Activated CD8-positive, alpha-beta T cell treated with anti-CD3 and anti-CD28 coated beads, Interleukin-2, amount 10 ng/mL, durations not matched to agents 7 days and 5 days (primary cell): ENCODE measurements around the gene RNASE1. TPM values are rescaled to one million over a fixed set of nuclear protein-coding genes. Genes with fewer than 3 reads are reported as not detected.
"Not testable (repeated sequence)": the region's sequence is repeated elsewhere in the genome, so short reads cannot be mapped to it uniquely, and the experiment has no call there.

ENCODE experiments used
- ATAC-seq: fragments of 150-1000 bp; cut with Tn5 transposase; one replicate; pipeline ENCODE4 v1.10.0; 2021; ENCODE audit warnings: moderate library complexity
- CTCF ChIA-PET: fragments of 350-600 bp; sonication (Branson Sonifier 250); formaldehyde crosslinking; loops from one replicate; lab custom pipeline; 2021; ENCODE audit warnings: antibody characterized with exemption; lab: Charles Lee
- POLR2A ChIA-PET: fragments of 350-600 bp; sonication (Branson Sonifier 250); formaldehyde crosslinking; loops from one replicate; lab custom pipeline; 2021; ENCODE audit warnings: antibody characterized with exemption; lab: Charles Lee
- DNase-seq: peaks from one replicate; pipeline ENCODE4 v3.0.0-alpha.2; 2020
- H3K27ac Mint-ChIP-seq: one replicate; pipeline ENCODE4 v1.8.0; 2021; ENCODE audit warnings: mild to moderate bottlenecking, mixed read lengths
- H3K27me3 Mint-ChIP-seq: one replicate; pipeline ENCODE4 v1.8.0; 2021; ENCODE audit warnings: low read depth, mixed read lengths
- H3K36me3 Mint-ChIP-seq: one replicate; pipeline ENCODE4 v1.8.0; 2021; ENCODE audit warnings: low read depth, mixed read lengths
- H3K4me1 Mint-ChIP-seq: one replicate; pipeline ENCODE4 v1.8.0; 2021; ENCODE audit warnings: low read depth, mixed read lengths
- H3K4me3 Mint-ChIP-seq: one replicate; pipeline ENCODE4 v1.8.0; 2021; ENCODE audit warnings: mild to moderate bottlenecking, mixed read lengths
- H3K9me3 Mint-ChIP-seq: one replicate; pipeline ENCODE4 v1.8.0; 2022; ENCODE audit warnings: mixed read lengths; ENCODE audit not compliant: insufficient read depth
- total RNA-seq, 2 experiments: library from RNA; stranded (reverse); gene quantifications; one replicate each; pipeline ENCODE4 v1.2.3, GENCODE V29; 2021

The RNASE1 gene
- total RNA-seq, 2 experiments from 2014 or later, result not detected

DNA sequence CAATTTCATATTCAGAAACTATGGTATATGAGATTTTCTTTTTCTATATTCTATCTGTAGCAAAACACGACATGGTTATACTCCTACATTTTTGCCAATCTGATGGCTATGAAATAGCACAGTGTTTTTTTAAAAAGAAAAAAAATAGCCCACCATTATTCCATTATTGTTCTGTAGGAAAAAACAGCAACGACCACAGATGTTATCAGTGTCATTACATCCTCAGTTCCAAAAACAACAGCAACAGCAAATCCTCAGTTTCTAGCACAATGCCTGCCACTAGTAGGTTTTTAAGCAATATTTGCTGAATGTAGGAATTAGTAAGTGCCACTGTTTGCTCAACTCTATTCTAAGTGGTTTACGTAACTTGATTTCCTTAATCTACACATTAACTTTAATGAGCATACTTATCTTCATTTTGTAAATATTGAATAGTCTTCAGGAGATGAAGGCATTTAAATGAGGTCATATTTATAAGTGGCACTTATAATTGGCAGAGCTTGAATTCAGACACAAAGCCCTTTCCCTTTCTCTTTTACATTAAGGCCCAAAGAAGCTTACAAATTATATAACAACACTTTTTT, 13.3 kb downstream of the RNASE1 start:
- no peak for ATAC-seq
- Mint-ChIP-seq H3K4me3 (no peak overlapping the region), H3K9me3 (no peaks in the 10 kb centered on the region), H3K36me3 (no peaks in the 10 kb centered on the region), H3K27ac (no peak overlapping the region), H3K4me1 (no peaks in the 10 kb centered on the region), H3K27me3 (no peaks in the 10 kb centered on the region)
- DNase-seq, result no peak
- ChIA-PET POLR2A (no interaction called here), CTCF (no interaction called here)

DNA sequence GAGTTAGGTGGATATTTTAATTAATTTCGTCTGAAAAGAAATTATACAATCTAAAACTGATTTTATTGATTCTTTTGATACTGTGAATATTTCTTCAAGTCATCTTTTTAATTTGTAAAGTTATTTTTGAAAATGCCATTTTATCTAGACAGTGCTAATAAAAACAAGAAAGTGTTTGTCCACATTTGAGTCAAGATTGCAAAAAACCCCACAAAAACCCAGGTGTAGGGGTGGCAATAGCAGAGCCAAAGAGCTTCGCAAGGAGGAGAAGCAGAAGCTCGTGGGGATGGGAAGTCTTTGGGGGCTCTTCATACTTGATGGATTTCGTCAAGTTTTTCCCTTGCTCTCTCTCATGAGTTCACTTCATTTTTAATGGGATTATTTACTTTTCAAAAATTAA, 15.6 kb downstream of the RNASE1 start:
- CTCF ChIA-PET, result no interaction called here
- H3K4me3 Mint-ChIP-seq, result no peak overlapping the region
- H3K4me1 Mint-ChIP-seq, result peaks cover 8% of the 10 kb centered on the region
- no peaks in the 10 kb centered on the region for H3K36me3 Mint-ChIP-seq
- no peaks in the 10 kb centered on the region for H3K9me3 Mint-ChIP-seq
- H3K27me3 Mint-ChIP-seq, result no peaks in the 10 kb centered on the region
- POLR2A ChIA-PET, result no interaction called here
- no peak for ATAC-seq
- no peak overlapping the region for H3K27ac Mint-ChIP-seq
- no peak for DNase-seq

DNA sequence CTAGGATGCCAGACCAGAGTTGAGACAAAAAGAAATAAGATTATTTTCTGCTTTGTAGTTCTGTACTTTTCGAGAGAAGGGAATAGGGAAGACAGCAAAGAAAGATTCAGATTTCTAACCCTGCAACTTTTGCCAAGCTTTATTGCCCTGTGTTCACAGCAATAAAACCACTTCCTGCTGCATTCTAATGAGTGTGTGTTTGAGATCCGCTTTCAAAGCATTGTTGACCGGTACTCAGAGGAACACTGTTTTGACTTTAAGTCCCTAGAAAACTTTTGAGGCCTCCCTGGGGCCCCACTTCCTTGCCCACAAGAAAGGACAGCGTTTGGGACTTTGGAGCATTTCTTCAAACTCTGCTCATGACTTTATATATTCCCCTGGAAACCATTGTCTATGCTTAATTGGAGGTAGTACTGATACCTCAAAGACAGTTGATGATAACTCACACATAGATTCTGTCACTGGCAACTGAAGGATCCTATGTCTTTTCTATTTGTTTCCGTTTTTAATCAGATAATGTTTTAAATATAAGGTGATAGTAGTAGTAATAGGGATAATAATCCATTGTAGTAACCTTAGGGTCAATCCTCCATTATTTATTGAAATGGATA, 20.3 kb downstream of the RNASE1 start:
- ChIA-PET CTCF (interaction anchor here (2.9 kb wide), 1 partner anchor 189 kb away, joined by 10 read pairs; no protein-coding TSS in a partner anchor), POLR2A (no interaction called here)
- peaks cover 6% of the 10 kb centered on the region for H3K27me3 Mint-ChIP-seq
- DNase-seq, result peak; percentile 36
- no peaks in the 10 kb centered on the region for H3K36me3 Mint-ChIP-seq
- H3K4me1 Mint-ChIP-seq, result peaks cover 28% of the 10 kb centered on the region
- peak overlapping the region; percentile 84 for H3K27ac Mint-ChIP-seq
- ATAC-seq, result peak; percentile 75
- H3K4me3 Mint-ChIP-seq, result peak overlapping the region; percentile 67
- no peaks in the 10 kb centered on the region for H3K9me3 Mint-ChIP-seq

DNA sequence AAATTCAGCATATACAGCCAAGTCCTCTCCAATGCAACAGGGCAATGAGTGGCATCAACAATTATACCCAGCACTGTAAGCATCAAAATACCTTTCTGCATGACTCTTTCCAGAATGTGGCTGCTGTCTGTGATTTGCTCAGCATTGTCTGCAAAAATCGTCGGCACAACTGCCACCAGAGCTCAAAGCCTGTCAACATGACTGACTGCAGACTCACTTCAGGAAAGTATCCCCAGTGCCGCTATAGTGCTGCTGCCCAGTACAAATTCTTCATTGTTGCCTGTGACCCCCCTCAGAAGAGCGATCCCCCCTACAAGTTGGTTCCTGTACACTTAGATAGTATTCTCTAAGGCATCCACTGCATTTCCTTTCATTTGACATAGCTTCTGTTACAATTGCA, 20.8 kb downstream of the RNASE1 start:
- ATAC-seq, result peak; percentile 59
- POLR2A ChIA-PET, result no interaction called here
- Mint-ChIP-seq H3K27me3 (peaks cover 8% of the 10 kb centered on the region), H3K27ac (peak overlapping the region; percentile 84), H3K4me3 (peak overlapping the region; percentile 67), H3K36me3 (no peaks in the 10 kb centered on the region), H3K4me1 (peaks cover 28% of the 10 kb centered on the region), H3K9me3 (no peaks in the 10 kb centered on the region)
- CTCF ChIA-PET, result interaction anchor here (1.4 to 2.9 kb wide), 2 partner anchors 178 to 190 kb away, joined by 3 to 10 read pairs; no protein-coding TSS in a partner anchor
- peak; percentile 24 for DNase-seq

DNA sequence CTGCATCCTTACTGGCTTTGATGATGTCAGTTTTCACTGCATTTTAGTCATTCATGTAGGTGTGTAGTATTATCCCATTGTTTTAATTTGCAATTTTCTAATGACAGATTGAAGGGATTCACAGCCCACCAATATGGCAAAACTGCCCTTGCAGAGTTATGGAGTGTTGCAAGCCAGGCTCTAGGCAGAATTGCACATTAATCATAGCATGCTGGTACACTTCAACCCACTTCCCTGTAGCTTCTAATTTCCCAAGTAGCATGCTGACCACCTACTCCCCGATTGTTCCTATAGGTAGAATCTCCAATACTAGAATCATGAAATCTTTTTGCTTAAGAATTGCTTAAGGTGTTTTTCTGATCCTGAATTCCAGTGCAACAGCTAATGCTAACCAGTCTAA, 26.7 kb downstream of the RNASE1 start:
- Mint-ChIP-seq H3K4me1 (peaks cover 9% of the 10 kb centered on the region), H3K27me3 (peaks cover 21% of the 10 kb centered on the region), H3K9me3 (no peaks in the 10 kb centered on the region), H3K36me3 (no peaks in the 10 kb centered on the region), H3K27ac (no peak overlapping the region), H3K4me3 (no peak overlapping the region)
- no peak for DNase-seq
- ChIA-PET POLR2A (no interaction called here), CTCF (interaction anchor here (2.1 kb wide), 1 partner anchor 82 kb away, joined by 7 read pairs; no protein-coding TSS in a partner anchor)
- ATAC-seq, result no peak

DNA sequence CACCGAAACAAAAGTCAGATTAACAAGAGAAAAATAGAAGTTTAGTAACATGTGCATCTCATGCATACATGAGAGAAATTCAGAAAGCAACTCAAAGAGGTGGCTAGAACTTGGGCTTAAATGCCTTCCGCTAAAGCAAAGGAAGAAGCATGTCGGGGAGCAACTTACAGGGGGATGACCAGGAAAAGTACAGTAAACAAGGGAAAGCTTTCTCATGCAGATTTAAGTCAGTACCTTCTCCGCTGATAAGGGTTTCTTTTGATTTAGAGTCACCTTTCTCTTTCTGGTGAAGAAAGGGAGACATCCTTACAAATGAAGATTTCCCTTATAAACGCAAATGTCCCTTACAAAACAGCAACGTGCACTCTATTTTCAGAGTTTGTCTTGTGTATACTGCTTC, 27.6 kb downstream of the RNASE1 start:
- Mint-ChIP-seq H3K27ac (no peak overlapping the region), H3K36me3 (no peaks in the 10 kb centered on the region), H3K4me1 (peaks cover 3% of the 10 kb centered on the region), H3K4me3 (no peak overlapping the region), H3K9me3 (no peaks in the 10 kb centered on the region), H3K27me3 (peaks cover 24% of the 10 kb centered on the region)
- CTCF ChIA-PET, result interaction anchor here (2.1 kb wide), 1 partner anchor 82 kb away, joined by 7 read pairs; no protein-coding TSS in a partner anchor
- no peak for DNase-seq
- POLR2A ChIA-PET, result no interaction called here
- ATAC-seq, result no peak

DNA sequence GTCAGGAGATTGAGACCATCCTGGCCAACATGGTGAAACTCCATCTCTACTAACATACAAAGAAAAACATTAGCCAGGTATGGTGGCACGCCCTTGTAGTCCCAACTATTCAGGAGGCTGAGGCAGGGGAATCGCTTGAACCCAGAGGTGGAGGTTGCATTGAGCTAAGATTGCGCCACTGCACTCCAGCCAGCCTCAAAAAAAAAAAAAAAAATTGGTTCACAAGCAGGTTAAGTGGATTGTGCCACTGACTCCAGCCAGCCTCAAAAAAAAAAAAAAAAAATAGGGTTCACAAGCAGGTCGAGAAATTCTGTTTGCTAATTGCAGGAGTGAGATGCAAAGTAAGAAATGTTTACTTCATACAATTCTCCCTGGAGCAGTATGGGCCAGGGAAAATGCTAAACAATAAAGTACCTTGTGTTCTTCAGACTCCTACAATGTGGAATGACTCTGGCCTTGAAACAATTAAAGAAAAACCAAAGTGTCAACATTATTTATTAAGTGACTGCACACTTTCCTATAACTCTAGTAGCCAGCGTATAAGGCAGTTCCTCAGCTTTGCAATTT, 28.3 kb downstream of the RNASE1 start:
- no peaks in the 10 kb centered on the region for H3K4me1 Mint-ChIP-seq
- DNase-seq (no peak), ATAC-seq (no peak)
- H3K9me3 Mint-ChIP-seq, result no peaks in the 10 kb centered on the region
- ChIA-PET CTCF (no interaction called here), POLR2A (no interaction called here)
- H3K36me3 Mint-ChIP-seq, result no peaks in the 10 kb centered on the region
- H3K27me3 Mint-ChIP-seq, result peaks cover 26% of the 10 kb centered on the region
- H3K4me3 Mint-ChIP-seq, result no peak overlapping the region
- no peak overlapping the region for H3K27ac Mint-ChIP-seq

DNA sequence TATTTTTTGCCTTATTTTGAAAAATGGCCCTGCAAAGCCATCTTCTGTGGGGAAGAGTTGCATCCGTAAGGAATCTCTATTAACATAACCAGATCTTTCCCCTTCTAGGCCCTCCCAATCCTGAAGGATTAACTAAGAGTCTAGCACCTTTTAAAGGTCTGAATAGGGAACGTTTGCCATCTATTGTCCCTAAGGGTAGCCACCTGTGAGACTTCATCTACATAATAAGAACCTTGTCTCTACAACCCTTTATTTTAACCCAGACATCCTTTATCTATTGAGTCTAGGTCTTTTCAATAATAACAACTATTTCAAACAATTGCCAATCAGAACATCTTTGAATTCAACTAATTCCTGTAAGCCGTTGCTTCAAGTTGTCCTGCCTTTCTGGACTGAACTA, 30.0 kb downstream of the RNASE1 start:
- no peaks in the 10 kb centered on the region for H3K4me1 Mint-ChIP-seq
- H3K9me3 Mint-ChIP-seq, result no peaks in the 10 kb centered on the region
- no peak for DNase-seq
- ATAC-seq, result no peak
- H3K27ac Mint-ChIP-seq, result no peak overlapping the region
- peaks cover 23% of the 10 kb centered on the region for H3K27me3 Mint-ChIP-seq
- H3K4me3 Mint-ChIP-seq, result no peak overlapping the region
- POLR2A ChIA-PET, result no interaction called here
- no peaks in the 10 kb centered on the region for H3K36me3 Mint-ChIP-seq
- CTCF ChIA-PET, result no interaction called here

DNA sequence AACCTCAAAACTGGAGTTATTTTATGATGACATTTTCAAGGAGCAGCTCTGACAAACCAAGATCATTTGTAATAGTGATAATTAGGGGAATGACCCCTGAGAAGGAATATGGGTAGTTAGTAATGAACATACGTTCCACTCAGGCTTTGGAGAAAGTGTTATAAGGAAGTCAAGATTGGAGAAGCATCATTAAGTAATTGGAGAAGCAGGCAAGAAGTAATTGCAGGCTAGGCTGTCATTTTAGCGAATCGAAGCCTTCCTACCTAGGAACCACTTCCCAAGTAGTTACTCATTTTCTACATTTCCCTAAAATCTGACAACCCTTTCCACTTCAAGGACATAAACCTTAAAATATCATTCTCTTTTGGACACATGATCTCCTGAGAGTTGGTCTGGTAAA, 33.2 kb downstream of the RNASE1 start:
- H3K9me3 Mint-ChIP-seq, result no peaks in the 10 kb centered on the region
- DNase-seq, result no peak
- ChIA-PET POLR2A (no interaction called here), CTCF (no interaction called here)
- H3K27me3 Mint-ChIP-seq, result peaks cover 10% of the 10 kb centered on the region
- no peaks in the 10 kb centered on the region for H3K4me1 Mint-ChIP-seq
- no peak for ATAC-seq
- no peak overlapping the region for H3K4me3 Mint-ChIP-seq
- H3K36me3 Mint-ChIP-seq, result no peaks in the 10 kb centered on the region
- H3K27ac Mint-ChIP-seq, result no peak overlapping the region

DNA sequence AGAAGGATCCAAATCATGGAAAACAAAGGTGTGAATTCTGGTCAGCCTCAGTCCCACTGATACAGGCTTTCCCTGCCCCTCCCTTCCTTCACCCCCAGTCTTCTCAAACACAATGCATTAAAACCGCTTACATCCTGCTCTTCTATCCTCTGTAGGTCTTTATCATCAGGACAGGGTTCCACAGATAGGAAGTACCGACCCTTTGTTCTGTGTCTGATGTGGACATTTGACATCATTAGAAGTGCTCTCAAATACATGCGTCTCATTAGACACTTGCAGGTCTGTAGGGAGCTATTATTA, 34.1 kb downstream of the RNASE1 start:
- Mint-ChIP-seq H3K9me3 (no peaks in the 10 kb centered on the region), H3K4me1 (no peaks in the 10 kb centered on the region), H3K4me3 (no peak overlapping the region), H3K36me3 (no peaks in the 10 kb centered on the region), H3K27ac (no peak overlapping the region), H3K27me3 (peaks cover 10% of the 10 kb centered on the region)
- DNase-seq (no peak), ATAC-seq (no peak)
- CTCF ChIA-PET, result no interaction called here
- POLR2A ChIA-PET, result no interaction called here

DNA sequence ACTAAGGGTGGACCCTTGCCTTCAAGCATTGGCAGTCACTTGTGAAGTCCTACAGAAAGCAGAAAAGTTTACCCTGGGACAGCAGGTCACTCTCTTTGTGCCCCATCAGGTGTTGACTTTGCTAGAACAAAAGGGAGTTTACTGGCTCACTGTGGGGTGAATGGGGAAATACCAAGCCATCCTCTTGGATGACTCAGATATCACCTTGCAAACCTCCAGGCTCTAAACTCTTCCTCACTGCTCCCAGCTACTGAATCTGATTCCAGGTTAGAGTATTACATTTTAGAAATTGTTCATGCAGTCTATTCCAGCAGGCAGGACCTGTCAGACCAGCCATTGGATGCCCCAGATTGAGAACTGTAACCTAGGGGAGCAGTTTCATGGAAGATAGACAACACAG, 41.7 kb downstream of the RNASE1 start:
- Mint-ChIP-seq H3K36me3 (no peaks in the 10 kb centered on the region), H3K4me1 (no peaks in the 10 kb centered on the region), H3K27me3 (peaks cover 3% of the 10 kb centered on the region), H3K9me3 (no peaks in the 10 kb centered on the region), H3K4me3 (no peak overlapping the region), H3K27ac (no peak overlapping the region)
- no peak for ATAC-seq
- CTCF ChIA-PET, result no interaction called here
- POLR2A ChIA-PET, result no interaction called here
- DNase-seq, result no peak

DNA sequence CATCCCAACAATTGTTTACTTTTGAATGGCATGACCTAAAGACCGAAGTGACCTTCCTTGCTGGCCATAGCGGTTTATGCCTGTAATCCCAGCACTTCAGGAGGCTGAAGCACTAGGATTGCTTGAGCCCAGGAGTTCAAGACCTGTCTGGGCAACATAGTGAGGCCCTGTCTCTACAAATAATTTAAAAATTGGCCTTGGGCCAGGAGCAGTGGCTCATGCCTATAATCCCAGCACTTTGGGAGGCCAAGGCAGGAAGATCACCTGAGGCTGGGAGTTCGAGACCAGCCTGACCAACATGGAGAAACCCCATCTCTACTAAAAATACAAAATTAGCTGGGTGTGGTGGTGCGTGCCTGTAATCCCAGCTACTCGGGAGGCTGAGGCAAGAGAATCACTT, 43.2 kb downstream of the RNASE1 start:
- H3K4me1 Mint-ChIP-seq, H3K9me3 Mint-ChIP-seq, DNase-seq, ATAC-seq, H3K27ac Mint-ChIP-seq, CTCF ChIA-PET, H3K27me3 Mint-ChIP-seq, POLR2A ChIA-PET, H3K36me3 Mint-ChIP-seq, H3K4me3 Mint-ChIP-seq: not testable (repeated sequence)
